GF-D8 (cell line): ENCODE results near the gene COL17A1.

Experiments
- DNase-seq: peaks from one replicate; lab custom pipeline; 2025; lab: John Stamatoyannopoulos, UW

COL17A1 gene

GRCh38 chr10:104098358-104098925, 12.8 kb upstream of the COL17A1 start:
- no peak for DNase-seq

- no peak for DNase-seq
Measured at GRCh38 chr10:104096692-104097091, 11.0 kb upstream of the COL17A1 start.

DNA sequence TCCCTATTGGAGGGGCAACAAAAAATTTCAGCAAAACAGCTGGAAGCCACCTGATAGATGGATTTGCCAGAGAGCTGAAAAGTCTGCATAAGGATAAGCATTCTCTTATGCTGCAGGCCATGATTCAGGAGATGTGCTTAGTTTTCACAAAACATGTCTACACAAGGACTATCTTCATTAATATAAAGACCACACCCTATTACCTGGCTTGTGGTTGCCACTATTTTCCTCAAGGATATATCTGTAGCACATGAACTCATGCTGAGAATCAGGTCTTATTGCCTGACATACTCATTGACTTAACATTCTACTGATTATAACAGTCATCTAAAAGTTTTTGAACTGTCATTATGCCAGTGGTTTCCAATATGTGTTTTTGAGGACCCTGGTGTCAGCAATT, 7.1 kb upstream of the COL17A1 start:
- no peak for DNase-seq

- no peak for DNase-seq
Measured at GRCh38 chr10:104090611-104091010, 4.9 kb upstream of the COL17A1 start.

- DNase-seq: no peak
Measured at GRCh38 chr10:104089621-104090020, 3.9 kb upstream of the COL17A1 start.

DNA sequence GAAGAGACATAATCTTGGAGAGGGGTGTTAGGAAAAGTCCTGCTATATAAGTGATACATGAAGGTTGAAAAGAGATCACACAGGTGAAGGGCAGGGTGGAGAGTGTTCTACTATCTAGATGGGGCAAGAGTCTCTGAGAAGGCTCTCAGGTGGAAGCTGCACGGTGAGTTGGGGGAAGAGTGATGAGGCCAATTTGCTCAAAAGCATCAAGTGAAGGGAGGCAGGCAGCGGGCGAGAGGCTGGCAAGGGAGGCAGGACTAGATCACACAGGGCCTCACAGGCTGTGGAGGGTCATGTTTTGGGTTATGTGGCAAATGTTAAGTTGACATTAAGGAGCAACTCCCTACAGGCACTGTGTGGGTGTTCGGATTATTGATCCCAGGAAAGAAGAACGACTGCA, 2.6 kb upstream of the COL17A1 start:
- DNase-seq: no peak

- DNase-seq: no peak
Measured at GRCh38 chr10:104084482-104085142, 1.1 kb downstream of the COL17A1 start.

DNA sequence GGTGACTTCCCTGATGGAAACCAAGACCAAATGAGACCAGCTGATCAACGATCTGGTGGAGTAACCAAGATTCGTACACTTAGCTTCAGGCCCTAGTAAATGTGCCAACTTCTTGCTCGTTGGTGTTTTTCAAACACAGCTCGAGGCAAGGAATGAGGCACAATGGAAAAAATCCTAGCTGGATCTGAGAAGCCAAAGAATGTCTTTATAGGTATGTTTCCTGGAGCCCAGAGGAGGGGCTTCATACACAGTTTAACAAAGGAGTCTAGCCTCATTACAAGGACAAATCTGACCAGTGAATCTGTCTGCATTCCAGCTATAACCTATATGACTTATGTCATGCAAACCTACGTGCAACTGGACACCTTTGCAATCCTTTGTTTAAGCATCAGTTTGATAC, 3.7 kb downstream of the COL17A1 start:
- no peak for DNase-seq

GRCh38 chr10:104080762-104081161, 4.9 kb downstream of the COL17A1 start:
- no peak for DNase-seq

- no peak for DNase-seq
Measured at GRCh38 chr10:104077663-104078151, 8.0 kb downstream of the COL17A1 start.

DNA sequence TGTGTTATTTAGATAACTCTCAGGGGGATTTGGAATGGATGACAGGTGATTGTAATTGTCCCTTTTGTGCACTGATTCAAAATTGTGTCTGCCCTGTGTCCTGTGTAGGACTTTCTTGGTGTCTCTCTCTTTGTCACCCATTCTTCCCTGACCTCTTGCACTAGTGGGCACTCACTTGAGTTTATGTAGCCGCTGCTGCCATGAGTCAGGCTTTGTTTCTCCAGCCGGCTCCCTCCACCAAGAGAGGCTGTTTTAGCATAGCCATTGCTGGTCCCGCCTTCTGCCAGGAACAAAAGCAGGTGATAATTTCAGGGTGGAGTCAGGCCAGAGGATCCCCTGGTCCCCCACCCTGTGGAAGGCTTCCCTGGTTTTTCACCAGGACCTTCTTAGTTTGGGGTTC, 8.4 kb downstream of the COL17A1 start:
- DNase-seq: no peak

- DNase-seq: no peak
Measured at GRCh38 chr10:104076743-104077160, 8.9 kb downstream of the COL17A1 start.

DNA sequence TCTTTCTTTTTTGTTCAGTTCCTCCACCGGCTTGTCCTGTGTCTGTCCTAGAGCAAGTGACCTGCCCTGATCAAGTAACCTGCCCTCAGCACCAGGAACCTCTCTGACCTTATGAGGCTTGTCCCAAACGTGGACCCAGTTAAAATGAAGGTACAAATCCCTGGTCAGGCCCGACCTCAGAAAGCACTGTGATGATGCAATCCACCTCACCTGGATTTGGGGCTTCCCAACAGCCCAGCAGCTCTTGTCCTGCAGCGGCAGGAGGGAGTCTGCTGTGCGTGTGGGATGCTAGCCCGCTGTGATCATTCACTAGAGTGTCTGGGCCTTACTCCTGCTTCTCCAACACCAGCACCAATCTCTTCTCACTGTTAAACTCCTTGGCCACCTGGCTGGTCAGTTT, 11.2 kb downstream of the COL17A1 start:
- DNase-seq: no peak

GRCh38 chr10:104072786-104073185, 12.9 kb downstream of the COL17A1 start:
- DNase-seq: no peak

- no peak for DNase-seq
Measured at GRCh38 chr10:104069613-104070012, 16.1 kb downstream of the COL17A1 start.

- DNase-seq: no peak
Measured at GRCh38 chr10:104067525-104067924, 18.2 kb downstream of the COL17A1 start.

- DNase-seq: no peak
Measured at GRCh38 chr10:104066945-104067344, 18.7 kb downstream of the COL17A1 start.

GRCh38 chr10:104065748-104066147, 19.9 kb downstream of the COL17A1 start:
- no peak for DNase-seq

GRCh38 chr10:104061196-104061595, 24.5 kb downstream of the COL17A1 start:
- DNase-seq: no peak

- DNase-seq: no peak
Measured at GRCh38 chr10:104059364-104059763, 26.3 kb downstream of the COL17A1 start.

- no peak for DNase-seq
Measured at GRCh38 chr10:104057717-104058116, 28.0 kb downstream of the COL17A1 start.

- no peak for DNase-seq
Measured at GRCh38 chr10:104056619-104057273, 28.9 kb downstream of the COL17A1 start.

GRCh38 chr10:104054430-104054829, 31.2 kb downstream of the COL17A1 start:
- DNase-seq: no peak
